Activated T-cell treated with anti-CD3 and anti-CD28 coated beads for 4 hours (primary cell): ENCODE results near the gene RAB42.
"Not testable (repeated sequence)": the region's sequence is repeated elsewhere in the genome, so short reads cannot be mapped to it uniquely, and the experiment has no call there.

Experiments
- DNase-seq: peaks from one replicate; pipeline ENCODE4 v3.0.0-alpha.2; 2020

Gene RAB42

DNA sequence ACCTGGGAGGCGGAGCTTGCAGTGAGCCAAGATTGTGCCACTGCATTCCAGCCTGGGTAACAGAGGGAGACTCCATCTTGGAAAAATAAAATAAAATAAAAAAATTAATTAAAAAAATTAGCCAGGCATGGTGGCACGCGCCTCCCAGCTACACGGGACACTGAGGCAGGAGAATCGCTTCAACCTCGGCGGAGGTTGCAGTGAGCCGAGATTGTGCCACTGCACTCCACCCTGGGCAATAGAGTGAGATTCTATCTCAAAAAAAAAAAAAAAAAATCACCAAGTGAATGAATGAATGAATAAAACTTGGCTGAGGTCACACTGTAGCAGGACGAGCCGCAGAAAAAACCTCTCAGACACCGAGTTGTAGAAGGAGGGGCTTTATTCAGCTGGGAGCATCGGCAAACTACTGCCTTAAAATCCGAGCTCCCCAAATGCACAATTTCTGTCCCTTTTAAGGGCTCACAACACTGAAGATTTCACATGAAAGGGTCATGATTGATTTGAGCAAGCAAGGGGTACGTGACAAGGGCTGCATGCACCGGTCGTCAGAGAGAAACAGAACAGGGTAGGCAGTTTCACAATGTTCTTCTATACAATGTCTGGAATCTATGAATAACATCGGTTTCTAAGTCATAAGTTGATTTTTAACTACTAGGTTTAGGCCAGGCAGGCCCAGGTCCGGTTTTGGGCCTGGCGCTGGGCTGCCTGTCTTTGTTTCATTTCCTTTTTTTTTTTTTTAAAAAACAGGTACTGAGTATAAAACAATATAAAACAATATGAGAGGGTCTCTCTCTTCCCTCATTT, 5.3 kb upstream of the RAB42 start:
- DNase-seq: not testable (repeated sequence)

GRCh38 chr1:28592321-28593071, 431 bp downstream of the RAB42 start:
- DNase-seq: no peak

DNA sequence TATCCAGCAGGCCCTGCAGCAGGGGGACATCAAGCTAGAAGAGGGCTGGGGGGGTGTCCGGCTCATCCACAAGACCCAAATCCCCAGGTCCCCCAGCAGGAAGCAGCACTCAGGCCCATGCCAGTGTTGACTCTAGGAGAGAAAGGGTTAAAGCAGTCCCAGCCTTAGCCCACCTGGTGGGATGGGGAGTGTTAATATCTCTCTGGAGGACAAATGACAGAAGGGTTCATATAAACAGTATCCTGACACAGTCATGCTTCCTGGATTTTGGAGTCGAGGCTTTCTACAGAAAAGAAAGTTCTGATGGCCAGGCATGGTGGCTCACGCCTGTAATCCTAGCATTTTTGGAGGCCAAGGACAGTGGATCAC, 1.9 kb downstream of the RAB42 start:
- not testable (repeated sequence) for DNase-seq

DNA sequence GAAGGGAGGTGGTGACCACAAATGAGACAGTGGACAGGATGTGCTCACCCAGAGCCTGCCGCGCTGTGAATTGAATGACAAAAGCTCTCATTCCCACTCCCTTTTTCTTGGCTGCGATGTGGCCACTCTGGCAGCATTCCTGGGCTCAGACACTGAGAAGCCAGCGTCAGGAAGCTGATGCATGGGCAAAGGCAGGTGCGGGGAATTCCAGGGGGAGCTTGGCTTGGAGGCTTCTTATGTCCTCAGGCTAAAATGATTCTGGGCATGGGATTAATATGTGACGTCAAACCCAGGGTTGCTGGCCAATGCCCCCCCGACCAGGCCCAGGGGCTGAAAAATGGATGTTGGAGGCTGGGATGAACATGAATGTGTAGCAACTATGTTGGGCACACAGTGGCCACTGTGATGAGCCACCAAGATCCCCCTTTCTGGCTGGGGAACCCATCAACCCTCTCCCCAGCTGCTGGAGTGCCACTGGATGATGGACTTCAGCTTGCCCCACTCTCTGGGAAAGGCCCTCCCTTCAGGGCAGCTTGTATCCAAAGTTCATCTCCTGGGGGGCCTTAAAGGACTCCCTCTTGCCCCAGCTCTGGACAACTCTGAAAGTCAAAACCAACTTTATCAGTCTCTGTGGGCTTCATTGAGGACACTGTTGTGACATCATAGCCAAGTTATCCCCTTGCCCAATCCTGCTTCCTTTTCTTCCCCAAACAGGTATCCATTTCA, 2.8 kb downstream of the RAB42 start:
- not testable (repeated sequence) for DNase-seq

DNA sequence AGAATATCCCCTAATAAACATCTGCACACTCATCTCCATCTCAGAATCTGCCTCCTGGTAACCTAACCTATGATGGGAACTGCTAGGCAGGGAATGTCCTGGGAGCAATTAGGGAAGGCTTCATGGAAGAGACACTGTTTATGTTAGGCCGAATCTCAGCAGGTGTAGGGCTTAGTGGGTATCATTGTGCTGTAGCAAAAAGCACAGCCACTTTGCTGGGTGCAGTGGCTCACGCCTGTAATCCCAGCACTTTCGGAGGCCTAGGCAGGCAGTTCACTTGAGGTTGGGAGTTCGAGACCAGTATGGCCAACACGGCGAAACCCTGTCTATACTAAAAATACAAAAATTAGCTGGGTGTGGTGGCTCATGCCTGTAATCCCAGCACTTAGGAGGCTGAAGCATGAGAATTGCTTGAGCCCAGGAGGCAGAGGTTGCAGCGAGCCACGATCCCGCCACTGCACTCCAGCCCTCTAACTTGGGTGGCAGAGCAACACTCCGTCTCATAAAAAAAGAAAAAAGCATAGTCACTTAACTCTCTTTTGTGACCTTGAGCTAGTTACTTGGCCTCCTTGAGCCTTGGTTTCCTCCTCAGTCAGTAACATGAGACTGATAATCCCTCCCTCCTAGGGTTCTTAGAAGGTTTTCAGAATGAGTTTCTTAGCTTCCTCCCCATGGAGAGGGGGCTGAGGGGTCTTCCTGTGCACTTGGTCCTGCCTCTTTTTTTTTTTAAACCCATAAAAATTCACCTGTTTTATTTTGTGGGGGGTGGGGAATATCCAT, 3.5 kb downstream of the RAB42 start:
- no peak for DNase-seq

DNA sequence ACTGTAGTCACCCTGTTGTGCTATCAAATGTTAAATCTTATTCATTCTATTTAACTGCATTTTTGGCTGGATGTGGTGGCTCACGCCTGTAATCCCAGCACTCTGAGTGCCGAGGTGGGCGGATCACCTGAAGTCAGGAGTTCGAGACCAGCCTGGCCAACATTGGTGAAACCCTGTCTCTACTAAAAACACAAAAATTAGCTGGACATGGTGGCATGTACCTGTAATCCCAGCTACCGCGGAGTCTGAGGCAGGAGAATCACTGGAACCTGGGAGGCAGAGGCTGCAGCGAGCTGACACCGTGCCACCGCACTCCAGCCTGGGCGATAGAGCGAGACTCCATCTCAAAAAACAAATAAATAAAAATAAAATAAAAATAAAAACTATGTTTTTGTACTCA, 4.2 kb downstream of the RAB42 start:
- not testable (repeated sequence) for DNase-seq

- DNase-seq: no peak
Observed at GRCh38 chr1:28601696-28602095, 9.6 kb downstream of the RAB42 start.

DNA sequence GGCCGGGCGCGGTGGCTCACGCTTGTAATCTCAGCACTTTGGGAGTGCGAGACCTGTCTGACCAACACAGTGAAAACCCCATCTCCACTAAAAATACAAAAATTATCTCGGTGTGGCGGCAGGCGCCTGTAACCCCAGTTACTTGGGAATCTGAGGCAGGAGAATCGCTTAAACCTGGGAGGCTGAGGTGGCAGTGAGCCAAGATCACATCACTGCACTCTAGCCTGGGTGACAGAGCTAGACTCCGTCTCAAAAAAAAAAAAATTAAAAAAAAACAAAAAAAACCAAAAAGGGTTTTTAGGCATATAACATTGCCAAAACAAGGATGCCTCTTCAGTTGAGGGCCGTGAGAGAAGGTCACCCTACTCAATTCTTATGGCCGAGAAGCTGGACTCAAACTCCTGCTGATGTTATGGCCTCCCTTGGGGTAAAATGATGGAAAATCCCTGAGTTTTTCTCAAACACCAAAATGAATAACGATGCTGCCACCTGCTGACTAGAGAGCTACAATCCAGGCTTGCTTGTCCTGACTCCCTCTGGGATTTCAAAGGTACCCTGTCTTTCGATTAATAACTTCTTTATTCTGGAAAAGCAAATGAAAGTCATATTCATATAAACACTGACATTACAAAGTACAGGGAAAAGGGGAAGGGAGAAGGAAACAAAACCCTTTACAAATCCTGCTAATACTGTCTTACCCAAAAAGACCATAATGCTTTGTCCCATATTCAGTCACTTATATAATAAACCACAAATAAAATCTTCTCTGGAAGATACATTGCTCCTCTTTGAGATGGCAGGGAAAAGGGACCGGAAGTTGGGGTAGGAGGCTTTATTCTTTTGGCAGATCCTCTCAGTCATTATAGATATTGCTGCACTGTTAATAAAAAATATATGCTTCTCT, 10.7 kb downstream of the RAB42 start:
- no peak for DNase-seq

DNA sequence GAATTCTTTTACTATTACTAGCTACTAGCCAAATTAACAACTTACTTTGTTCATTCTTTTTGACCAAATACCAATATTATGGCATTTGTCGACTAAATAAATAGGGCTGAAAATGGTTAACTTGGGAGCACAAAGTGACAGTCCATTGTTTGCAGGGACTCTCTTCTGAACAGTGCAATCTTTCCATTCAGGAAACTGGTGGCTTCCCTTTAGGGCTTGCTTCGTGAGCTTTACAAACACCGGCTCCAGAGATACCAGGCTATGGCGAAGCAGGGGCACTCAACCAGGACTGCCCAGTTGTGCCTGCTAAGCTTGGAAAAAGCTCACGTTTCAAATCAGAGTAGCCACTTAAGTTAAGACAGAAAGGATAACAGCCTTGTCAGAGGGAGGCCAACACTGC, 12.3 kb downstream of the RAB42 start:
- no peak for DNase-seq

GRCh38 chr1:28604962-28605361, 12.9 kb downstream of the RAB42 start:
- DNase-seq: no peak

DNA sequence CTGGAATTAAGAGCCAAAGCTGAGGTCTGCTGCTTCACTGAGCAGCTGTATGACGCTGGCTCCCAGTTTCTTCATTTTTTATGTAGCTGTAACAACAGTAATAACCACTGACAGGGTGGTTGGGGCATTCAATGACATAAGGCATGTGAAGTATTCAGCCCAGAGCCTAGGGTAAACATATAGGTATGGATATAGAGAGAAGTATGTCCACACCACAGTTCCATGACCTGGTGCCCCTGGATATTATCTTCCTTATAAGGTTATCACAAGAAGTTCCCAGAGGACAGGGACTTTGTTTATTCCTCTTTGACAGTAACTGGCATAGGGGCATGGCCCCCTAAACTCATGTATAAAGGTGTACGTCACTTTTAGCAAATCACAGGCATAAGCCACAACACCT, 14.7 kb downstream of the RAB42 start:
- DNase-seq: no peak

DNA sequence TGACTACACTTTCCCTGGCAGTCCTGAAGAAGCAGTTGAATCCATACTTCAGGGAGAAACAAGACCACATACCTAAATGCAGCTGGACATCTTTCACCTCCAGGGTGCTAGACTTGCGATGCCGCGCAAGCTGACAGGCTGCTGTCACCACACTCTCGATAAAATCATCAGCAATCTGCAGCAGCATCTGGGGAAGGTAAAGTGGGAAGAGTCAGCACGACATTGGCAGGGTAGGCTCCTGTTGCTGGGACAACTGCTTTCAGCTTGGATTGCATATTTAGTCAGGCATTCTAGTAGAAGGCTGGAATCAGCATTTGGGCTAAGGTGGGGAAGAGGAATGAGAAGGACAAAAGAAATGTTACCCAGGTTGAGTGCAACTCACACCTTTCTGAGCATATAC, 21.1 kb downstream of the RAB42 start:
- no peak for DNase-seq

DNA sequence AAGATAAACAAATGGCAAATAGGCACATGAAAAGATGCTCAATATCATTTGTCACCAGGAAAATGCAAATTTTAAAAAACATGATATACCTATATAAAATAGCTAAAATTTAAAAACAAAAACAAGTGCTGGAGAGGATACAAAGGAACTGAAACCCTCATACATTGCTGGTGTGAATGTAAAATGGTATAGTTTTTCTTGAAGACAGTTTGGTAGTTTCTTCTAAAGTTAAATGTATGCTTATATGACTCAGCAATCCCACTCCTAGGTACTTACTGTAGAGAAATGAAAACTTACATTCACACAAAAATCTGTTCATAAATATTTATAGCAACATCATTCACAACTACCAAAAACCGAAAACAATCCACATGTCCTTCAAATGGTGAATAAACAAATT, 39.6 kb downstream of the RAB42 start:
- no peak for DNase-seq

- no peak for DNase-seq
Observed at GRCh38 chr1:28632560-28632959, 40.5 kb downstream of the RAB42 start.

- peak; percentile 11 for DNase-seq
Observed at GRCh38 chr1:28640766-28641165, 48.7 kb downstream of the RAB42 start.

- DNase-seq: no peak
Observed at GRCh38 chr1:28642056-28642846, 50.2 kb downstream of the RAB42 start.

DNA sequence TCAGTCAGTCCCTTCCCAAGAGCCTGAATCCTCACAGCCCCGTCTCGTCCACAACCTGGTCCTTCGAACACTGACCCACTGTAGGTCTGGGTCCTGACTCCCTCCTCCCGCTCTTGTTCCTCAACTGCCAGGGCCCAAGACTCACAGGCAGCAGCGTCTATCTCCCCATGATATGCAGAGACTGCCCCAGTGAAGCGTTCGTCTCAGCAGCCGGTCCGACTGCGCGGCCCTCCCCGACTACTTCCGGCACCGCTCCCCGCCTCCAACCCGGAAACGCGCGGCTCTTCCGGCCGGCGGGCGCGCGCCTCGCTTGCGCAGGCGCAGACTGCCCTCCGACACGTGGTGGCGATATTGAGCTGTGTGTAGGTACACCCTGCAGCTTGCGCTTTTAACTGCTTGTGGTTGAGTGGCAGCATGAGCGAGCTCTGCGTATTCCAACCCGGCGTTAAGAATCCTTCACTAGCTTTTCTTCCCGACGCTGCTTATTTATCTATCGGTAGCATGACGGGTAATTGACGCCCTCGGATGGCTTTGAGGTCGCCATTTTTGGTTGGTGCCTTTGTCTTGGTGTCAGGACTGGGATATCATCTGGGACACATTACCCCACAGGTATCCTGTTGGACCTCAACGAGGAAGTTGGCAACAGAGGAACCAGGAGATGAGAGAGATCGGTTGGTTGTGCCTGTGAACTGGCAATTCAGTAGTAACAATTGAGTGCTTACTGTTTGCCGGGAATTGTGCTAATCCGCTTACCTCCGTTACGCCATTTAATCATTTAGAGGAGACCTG, 51.0 kb downstream of the RAB42 start, which contains the start of gene TAF12:
Gene TAF12, minus strand, starts transcription at position 221 of the 789 bp plus-strand sequence. CDS start 20,986 bp downstream, outside the sequence.
- DNase-seq: peak; percentile 86

DNA sequence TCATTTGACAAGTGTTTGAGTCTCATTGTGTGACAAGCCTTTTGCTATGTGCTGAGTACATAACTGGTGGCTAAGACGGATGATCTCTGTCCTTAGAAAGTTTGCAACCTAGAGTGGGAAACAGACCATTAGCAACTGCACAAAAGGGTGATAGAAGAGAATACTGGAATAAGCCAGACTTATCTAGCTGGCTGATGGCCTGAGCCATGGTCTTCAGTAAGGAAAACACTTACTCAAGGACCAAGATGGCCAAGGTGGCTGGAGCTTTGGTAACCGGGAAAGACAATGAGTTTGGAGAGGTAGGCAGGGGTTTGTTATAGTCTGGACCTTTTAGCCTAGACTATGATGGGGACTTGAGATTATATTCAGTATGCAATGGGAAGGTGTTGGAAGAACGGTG, 52.4 kb downstream of the RAB42 start:
- DNase-seq: no peak
